ENCODE measurements around the gene SPON1. TPM values are rescaled to one million over a fixed set of nuclear protein-coding genes. Genes with fewer than 3 reads are reported as not detected.

SPON1 gene
- total RNA-seq, 1 experiment from 2014 or later = 0.10 TPM

DNA sequence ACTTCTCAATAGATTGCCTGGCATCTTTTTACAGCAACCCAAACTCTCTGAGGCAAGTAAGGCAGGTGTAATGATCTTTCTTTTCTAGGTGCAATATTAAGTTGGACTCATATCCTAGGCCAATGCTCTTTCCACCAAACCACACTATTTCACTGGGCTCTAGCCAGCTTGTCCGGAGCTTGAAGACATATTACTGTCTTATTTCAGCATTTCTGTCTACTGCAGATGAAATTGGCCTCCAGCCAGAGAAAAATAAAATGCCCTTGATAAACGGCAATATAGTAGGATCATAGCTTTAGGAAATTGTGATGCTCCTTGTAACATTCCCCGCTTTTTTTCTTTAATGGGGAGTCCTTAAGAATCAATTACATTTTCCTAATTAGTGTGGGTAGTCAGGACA, 48.1 kb downstream of the SPON1 start:
- Histone ChIP-seq H3K27ac (ENCODE audit: low read length) (no peak overlapping the region), H3K36me3 (ENCODE audit: control insufficient read depth, insufficient read depth, low read length) (no peaks in the 10 kb centered on the region), H3K27me3 (ENCODE audit: control insufficient read depth, insufficient read depth, low read length) (no peaks in the 10 kb centered on the region), H3K4me1 (ENCODE audit: control insufficient read depth, insufficient read depth, low read length) (no peaks in the 10 kb centered on the region; the same call in 1 of the 2 replicates), H3K4me3 (ENCODE audit: low read depth in 2 of 2, low read length in 2 of 2) (no peak overlapping the region), H3K9me3 (ENCODE audit: control insufficient read depth, insufficient read depth, low read depth, low read length) (no peaks in the 10 kb centered on the region)
- ChIA-PET POLR2A (no interaction called here), CTCF (no interaction called here)
- DNase-seq (ENCODE audit: low read depth, low spot score) (no peak), ATAC-seq (no peak)
- TF ChIP-seq CTCF (IDR thresholded peaks at IDR 0.05) = no peak
- TF ChIP-seq SIN3A (IDR thresholded peaks at IDR 0.05; ENCODE audit: borderline replicate concordance, insufficient read depth, low read depth, low read length) = no peak
- TF ChIP-seq, protein P1, sequence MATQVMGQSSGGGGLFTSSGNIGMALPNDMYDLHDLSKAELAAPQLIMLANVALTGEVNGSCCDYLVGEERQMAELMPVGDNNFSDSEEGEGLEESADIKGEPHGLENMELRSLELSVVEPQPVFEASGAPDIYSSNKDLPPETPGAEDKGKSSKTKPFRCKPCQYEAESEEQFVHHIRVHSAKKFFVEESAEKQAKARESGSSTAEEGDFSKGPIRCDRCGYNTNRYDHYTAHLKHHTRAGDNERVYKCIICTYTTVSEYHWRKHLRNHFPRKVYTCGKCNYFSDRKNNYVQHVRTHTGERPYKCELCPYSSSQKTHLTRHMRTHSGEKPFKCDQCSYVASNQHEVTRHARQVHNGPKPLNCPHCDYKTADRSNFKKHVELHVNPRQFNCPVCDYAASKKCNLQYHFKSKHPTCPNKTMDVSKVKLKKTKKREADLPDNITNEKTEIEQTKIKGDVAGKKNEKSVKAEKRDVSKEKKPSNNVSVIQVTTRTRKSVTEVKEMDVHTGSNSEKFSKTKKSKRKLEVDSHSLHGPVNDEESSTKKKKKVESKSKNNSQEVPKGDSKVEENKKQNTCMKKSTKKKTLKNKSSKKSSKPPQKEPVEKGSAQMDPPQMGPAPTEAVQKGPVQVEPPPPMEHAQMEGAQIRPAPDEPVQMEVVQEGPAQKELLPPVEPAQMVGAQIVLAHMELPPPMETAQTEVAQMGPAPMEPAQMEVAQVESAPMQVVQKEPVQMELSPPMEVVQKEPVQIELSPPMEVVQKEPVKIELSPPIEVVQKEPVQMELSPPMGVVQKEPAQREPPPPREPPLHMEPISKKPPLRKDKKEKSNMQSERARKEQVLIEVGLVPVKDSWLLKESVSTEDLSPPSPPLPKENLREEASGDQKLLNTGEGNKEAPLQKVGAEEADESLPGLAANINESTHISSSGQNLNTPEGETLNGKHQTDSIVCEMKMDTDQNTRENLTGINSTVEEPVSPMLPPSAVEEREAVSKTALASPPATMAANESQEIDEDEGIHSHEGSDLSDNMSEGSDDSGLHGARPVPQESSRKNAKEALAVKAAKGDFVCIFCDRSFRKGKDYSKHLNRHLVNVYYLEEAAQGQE (IDR thresholded peaks at IDR 0.05; ENCODE audit: insufficient read depth in 1 of 2, low read depth in 2 of 2, low read length in 1 of 2) = no peak
- no peak for TF ChIP-seq POLR2AphosphoS5 (IDR thresholded peaks at IDR 0.05; ENCODE audit: low read depth, low read length)
- TF ChIP-seq TCF7L2 (IDR thresholded peaks at IDR 0.05; ENCODE audit: low read depth, low read length) = no peak
- in situ Hi-C loops (cut with HindIII; ENCODE audit: low pct_unique_long_range_greater_than_20kb, low sequenced_read_pairs) = no loop called here
- intact Hi-C loops (cut with micrococcal nuclease; ENCODE audit: unreplicated experiment) = no loop called here
- no TSS peak for BruUV-seq (replicated peaks)

DNA sequence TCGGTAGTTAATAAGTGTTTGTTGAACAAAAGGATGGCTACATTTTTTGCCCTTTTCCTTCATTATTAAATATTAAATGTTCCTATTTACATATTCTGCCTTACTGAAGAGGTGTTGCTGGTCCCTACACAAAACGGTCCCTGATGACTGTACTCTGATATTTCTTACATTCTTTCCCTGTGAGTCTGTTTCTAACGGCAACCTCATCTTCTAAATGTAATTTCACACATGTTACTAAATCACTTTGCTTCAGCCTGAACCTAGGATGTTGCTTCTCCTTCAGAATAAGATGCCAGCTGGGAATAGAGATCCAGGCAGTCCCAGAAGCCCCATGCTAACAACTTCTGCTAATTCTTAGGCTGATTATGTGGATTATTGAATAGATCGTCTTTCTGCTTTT, 50.3 kb downstream of the SPON1 start:
- no peak for ATAC-seq
- no peak overlapping the region for H3K4me3 ChIP-seq (ENCODE audit: low read depth in 2 of 2, low read length in 2 of 2)

More for the DNA sequence above, 50.3 kb downstream of the SPON1 start:
- Histone ChIP-seq H3K4me1 (ENCODE audit: control insufficient read depth, insufficient read depth, low read length) (no peaks in the 10 kb centered on the region; the same call in 1 of the 2 replicates), H3K36me3 (ENCODE audit: control insufficient read depth, insufficient read depth, low read length) (no peaks in the 10 kb centered on the region), H3K9me3 (ENCODE audit: control insufficient read depth, insufficient read depth, low read depth, low read length) (no peaks in the 10 kb centered on the region), H3K27me3 (ENCODE audit: control insufficient read depth, insufficient read depth, low read length) (no peaks in the 10 kb centered on the region), H3K27ac (ENCODE audit: low read length) (no peak overlapping the region)
- TF ChIP-seq CTCF (IDR thresholded peaks at IDR 0.05) (no peak), SIN3A (IDR thresholded peaks at IDR 0.05; ENCODE audit: borderline replicate concordance, insufficient read depth, low read depth, low read length) (no peak), POLR2AphosphoS5 (IDR thresholded peaks at IDR 0.05; ENCODE audit: low read depth, low read length) (no peak), TCF7L2 (IDR thresholded peaks at IDR 0.05; ENCODE audit: low read depth, low read length) (no peak)
- TF ChIP-seq, protein P1 (IDR thresholded peaks at IDR 0.05; ENCODE audit: insufficient read depth in 1 of 2, low read depth in 2 of 2, low read length in 1 of 2) = no peak
- intact Hi-C loops (cut with micrococcal nuclease; ENCODE audit: unreplicated experiment) (no loop called here), in situ Hi-C loops (cut with HindIII; ENCODE audit: low pct_unique_long_range_greater_than_20kb, low sequenced_read_pairs) (no loop called here)
- no TSS peak for BruUV-seq (replicated peaks)
- ChIA-PET CTCF (no interaction called here), POLR2A (no interaction called here)
- DNase-seq (ENCODE audit: low read depth, low spot score) = no peak
